GM23338 (cell line): ENCODE data around the gene ITGA7. TPM values are rescaled to one million over a fixed set of nuclear protein-coding genes. Genes with fewer than 3 reads are reported as not detected.

ENCODE experiments used
- ATAC-seq: fragments of 200-7000 bp; cut with Tn5 transposase; 3 replicates; pipeline ENCODE4 v1.9.1; 2020
- DNase-seq: peaks from one replicate; pipeline ENCODE4 v3.0.0-alpha.2; 2015; ENCODE audit warnings: low spot score
- H2AFZ ChIP-seq: fragments of 200-600 bp; sonication (generic); 2 replicates; pipeline ENCODE4 v1.8.0; 2016; ENCODE audit warnings: antibody characterized with exemption, mild to moderate bottlenecking, moderate library complexity
- H3F3A ChIP-seq: fragments of 200-600 bp; sonication (generic); replicated peaks from 2 replicates; pipeline ENCODE4 v1.8.0; 2017; ENCODE audit warnings: antibody characterized with exemption, mixed run types, low read depth
- H3K27ac ChIP-seq: fragments of 200-600 bp; sonication (generic); 2 replicates; pipeline ENCODE4 v1.6.1; 2016; ENCODE audit warnings: low read depth
- H3K27me3 ChIP-seq: fragments of 200-600 bp; sonication (generic); 2 replicates; pipeline ENCODE4 v1.8.0; 2016; ENCODE audit warnings: mild to moderate bottlenecking, mixed run types, moderate library complexity; ENCODE audit not compliant: insufficient read depth
- H3K36me3 ChIP-seq: fragments of 200-600 bp; sonication (generic); 2 replicates; pipeline ENCODE4 v1.8.0; 2016; ENCODE audit warnings: mild to moderate bottlenecking; ENCODE audit not compliant: insufficient read depth
- H3K4me1 ChIP-seq: fragments of 200-600 bp; sonication (generic); 2 replicates; pipeline ENCODE4 v1.8.0; 2016; ENCODE audit warnings: mild to moderate bottlenecking, moderate library complexity; ENCODE audit not compliant: insufficient read depth
- H3K4me2 ChIP-seq: fragments of 200-600 bp; sonication (generic); 2 replicates; pipeline ENCODE4 v1.7.1; 2017; ENCODE audit warnings: mixed run types
- H3K4me3 ChIP-seq: fragments of 200-600 bp; sonication (generic); 2 replicates; pipeline ENCODE4 v1.6.1; 2016; ENCODE audit warnings: mixed run types
- H3K79me2 ChIP-seq: fragments of 200-600 bp; sonication (generic); replicated peaks from 2 replicates; pipeline ENCODE4 v1.8.0; 2017; ENCODE audit warnings: mild to moderate bottlenecking; ENCODE audit not compliant: insufficient read depth
- H3K9me2 ChIP-seq: fragments of 200-600 bp; sonication (generic); 2 replicates; pipeline ENCODE4 v1.8.0; 2017; ENCODE audit not compliant: insufficient read depth
- H4K20me1 ChIP-seq: fragments of 200-600 bp; sonication (generic); replicated peaks from 2 replicates; pipeline ENCODE4 v1.8.0; 2017; ENCODE audit warnings: mild to moderate bottlenecking; ENCODE audit not compliant: insufficient read depth
- H3K27ac Mint-ChIP-seq: 2 replicates; pipeline ENCODE4 v1.8.0; 2020; ENCODE audit warnings: inconsistent platforms, mild to moderate bottlenecking, moderate library complexity, mixed read lengths
- H3K27me3 Mint-ChIP-seq: 3 replicates; pipeline ENCODE4 v1.8.0; 2022; ENCODE audit warnings: low read depth, mild to moderate bottlenecking, moderate library complexity, mixed read lengths, inconsistent platforms; ENCODE audit not compliant: insufficient read depth, poor library complexity
- H3K36me3 Mint-ChIP-seq: 3 replicates; pipeline ENCODE4 v1.8.0; 2021; ENCODE audit warnings: low read depth, mild to moderate bottlenecking, inconsistent platforms, moderate library complexity, mixed read lengths
- H3K4me1 Mint-ChIP-seq: 3 replicates; pipeline ENCODE4 v1.8.0; 2020; ENCODE audit warnings: mild to moderate bottlenecking, inconsistent platforms, mixed read lengths
- H3K4me3 Mint-ChIP-seq: 3 replicates; pipeline ENCODE4 v1.8.0; 2021; ENCODE audit warnings: moderate library complexity, mild to moderate bottlenecking, inconsistent platforms, mixed read lengths
- H3K9me3 Mint-ChIP-seq: 3 replicates; pipeline ENCODE4 v1.8.0; 2020; ENCODE audit warnings: moderate library complexity, mild to moderate bottlenecking, inconsistent platforms, mixed read lengths
- ETS1 ChIP-seq: IDR thresholded peaks from 2 replicates; pipeline ENCODE4 v1.6.1; 2016; ENCODE audit warnings: antibody characterized with exemption
- EZH2 ChIP-seq: fragments of 200-600 bp; sonication (generic); IDR thresholded peaks from one replicate; pipeline ENCODE4 v1.8.0; 2017; ENCODE audit warnings: antibody characterized with exemption, mild to moderate bottlenecking, low read depth; ENCODE audit not compliant: unreplicated experiment
- EZH2phosphoT487 ChIP-seq: fragments of 200-600 bp; sonication (generic); IDR thresholded peaks from one replicate; pipeline ENCODE4 v1.8.1; 2018; ENCODE audit warnings: antibody characterized with exemption; ENCODE audit not compliant: unreplicated experiment
- JUNB ChIP-seq: IDR thresholded peaks from one replicate; pipeline ENCODE4 v1.6.1; 2016; ENCODE audit warnings: antibody characterized with exemption; ENCODE audit not compliant: unreplicated experiment
- NANOG ChIP-seq: IDR thresholded peaks from 2 replicates; pipeline ENCODE4 v1.6.1; 2016; ENCODE audit warnings: antibody characterized with exemption, borderline replicate concordance
- POLR2AphosphoS5 ChIP-seq: IDR thresholded peaks from 2 replicates; pipeline ENCODE4 v1.6.1; 2016; ENCODE audit warnings: antibody characterized with exemption, low read depth
- REST ChIP-seq: IDR thresholded peaks from one replicate; pipeline ENCODE4 v1.6.1; 2018; ENCODE audit warnings: antibody characterized with exemption; ENCODE audit not compliant: unreplicated experiment
- STAT1 ChIP-seq: IDR thresholded peaks from one replicate; pipeline ENCODE4 v1.6.1; 2016; ENCODE audit warnings: antibody characterized with exemption; ENCODE audit not compliant: unreplicated experiment
- ZNF331 ChIP-seq: fragments of 250-450 bp; sonication (Bioruptor Pico); IDR thresholded peaks from 2 replicates; pipeline ENCODE4 v1.5.0; 2020; ENCODE audit warnings: low read depth, mild to moderate bottlenecking, moderate library complexity
- ZNF462 ChIP-seq: fragments of 250-450 bp; sonication (Bioruptor Pico); IDR thresholded peaks from 2 replicates; pipeline ENCODE4 v1.5.0; 2020; ENCODE audit warnings: mild to moderate bottlenecking, moderate library complexity
- polyA plus RNA-seq: library from polyadenylated mRNA; unstranded; fragments of >200 nt; fragmentation: Nextera tagmentation; extraction: Ambion mirVana; gene quantifications from 2 replicates; pipeline ENCODE4 v1.2.1, GENCODE V29; 2016
- total RNA-seq: library from RNA; depleted of rRNA; stranded (reverse); fragments of >200 nt; shearing (Covaris generic); gene quantifications from 2 replicates; pipeline ENCODE4 v1.2.3, GENCODE V29; 2014

Gene ITGA7
- total and polyA plus RNA-seq, 2 experiments from 2014 or later, result 20.0 to 49.1 TPM

- Histone ChIP-seq H3K79me2 (no peaks in the 10 kb centered on the region), H3K27ac (no peak overlapping the region), H3F3A (no peaks in the 10 kb centered on the region), H3K4me1 (no peaks in the 10 kb centered on the region), H4K20me1 (no peaks in the 10 kb centered on the region; the same call in 1 of the 2 replicates), H3K4me3 (no peak overlapping the region), H3K36me3 (no peaks in the 10 kb centered on the region), H3K27me3 (no peaks in the 10 kb centered on the region), H3K4me2 (no peak overlapping the region), H3K9me2 (no peaks in the 10 kb centered on the region), H2AFZ (no peak overlapping the region)
- H3K27ac Mint-ChIP-seq, result no peak overlapping the region
- ATAC-seq (no peak), DNase-seq (no peak)
- H3K4me1 Mint-ChIP-seq, result peaks cover 2% of the 10 kb centered on the region; the same call in 1 of the 3 replicates
- H3K9me3 Mint-ChIP-seq, result no peaks in the 10 kb centered on the region
- H3K27me3 Mint-ChIP-seq, result peaks cover 5% of the 10 kb centered on the region
- no peak for TF ChIP-seq NANOG
- no peak for TF ChIP-seq REST
- TF ChIP-seq POLR2AphosphoS5, result no peak
- TF ChIP-seq ZNF331, result no peak
- no peak for TF ChIP-seq EZH2
- TF ChIP-seq STAT1, result no peak
- TF ChIP-seq ETS1, result no peak
- TF ChIP-seq JUNB, result no peak
- H3K36me3 Mint-ChIP-seq, result peaks cover 24% of the 10 kb centered on the region
- no peak overlapping the region for H3K4me3 Mint-ChIP-seq
These were observed 9.3 kb downstream of the ITGA7 start for GRCh38 chr12:55698241-55698955.

- Histone ChIP-seq H3K36me3 (no peaks in the 10 kb centered on the region), H3K27me3 (no peaks in the 10 kb centered on the region), H3K4me1 (no peaks in the 10 kb centered on the region), H4K20me1 (no peaks in the 10 kb centered on the region; the same call in 1 of the 2 replicates), H3K9me2 (no peaks in the 10 kb centered on the region), H3K27ac (no peak overlapping the region), H3F3A (no peaks in the 10 kb centered on the region), H2AFZ (no peak overlapping the region), H3K4me3 (no peak overlapping the region), H3K4me2 (no peak overlapping the region), H3K79me2 (no peaks in the 10 kb centered on the region)
- H3K36me3 Mint-ChIP-seq, result peaks cover 28% of the 10 kb centered on the region
- ATAC-seq (no peak), DNase-seq (no peak)
- H3K4me1 Mint-ChIP-seq, result peaks cover 2% of the 10 kb centered on the region; the same call in 1 of the 3 replicates
- H3K27me3 Mint-ChIP-seq, result peaks cover 7% of the 10 kb centered on the region
- H3K27ac Mint-ChIP-seq, result no peak overlapping the region
- H3K9me3 Mint-ChIP-seq, result no peaks in the 10 kb centered on the region
- no peak overlapping the region for H3K4me3 Mint-ChIP-seq
- TF ChIP-seq EZH2phosphoT487, result no peak
- TF ChIP-seq POLR2AphosphoS5, result no peak
- no peak for TF ChIP-seq ZNF331
- TF ChIP-seq JUNB, result no peak
- no peak for TF ChIP-seq ZNF462
- no peak for TF ChIP-seq EZH2
- no peak for TF ChIP-seq NANOG
These were observed 10.0 kb downstream of the ITGA7 start for GRCh38 chr12:55697686-55698085.
